ENCODE data around the gene KDR.

DNA sequence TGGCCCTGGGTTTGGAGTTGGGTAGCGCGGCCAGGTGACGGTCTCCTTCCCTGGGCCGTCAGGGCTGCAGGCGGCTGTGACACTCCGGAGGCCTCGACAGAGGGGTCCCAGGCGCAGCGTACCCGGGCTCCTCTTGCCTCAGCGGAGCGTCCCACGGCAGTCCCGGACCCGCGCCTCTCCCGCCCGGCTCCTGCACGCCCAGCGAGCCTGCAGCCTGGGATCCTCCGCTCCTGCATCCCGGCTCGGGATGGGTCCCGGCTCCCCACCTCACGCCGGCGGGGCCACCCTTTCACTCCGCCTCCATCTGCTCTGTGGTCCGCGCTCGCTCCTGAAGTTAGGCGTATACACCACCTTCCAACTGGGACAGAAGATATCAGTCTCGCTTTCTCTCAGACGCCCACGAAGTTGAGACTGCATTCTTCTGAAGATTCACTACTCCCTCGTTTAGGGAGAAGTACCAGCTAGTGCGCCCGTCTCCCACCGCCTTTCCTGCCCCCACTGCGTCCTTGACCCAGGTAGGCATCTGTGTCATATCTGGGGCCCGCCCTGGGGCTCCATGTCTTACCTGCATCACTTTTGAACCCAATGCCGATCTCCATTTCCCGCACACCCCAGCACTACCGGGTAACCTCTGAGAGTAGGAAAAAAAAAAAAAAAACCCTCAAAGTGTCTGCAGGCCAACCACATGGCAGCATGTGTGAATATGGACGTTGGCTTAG lies 32.3 kb upstream of the KDR start:
- TF ChIP-seq, protein P1, sequence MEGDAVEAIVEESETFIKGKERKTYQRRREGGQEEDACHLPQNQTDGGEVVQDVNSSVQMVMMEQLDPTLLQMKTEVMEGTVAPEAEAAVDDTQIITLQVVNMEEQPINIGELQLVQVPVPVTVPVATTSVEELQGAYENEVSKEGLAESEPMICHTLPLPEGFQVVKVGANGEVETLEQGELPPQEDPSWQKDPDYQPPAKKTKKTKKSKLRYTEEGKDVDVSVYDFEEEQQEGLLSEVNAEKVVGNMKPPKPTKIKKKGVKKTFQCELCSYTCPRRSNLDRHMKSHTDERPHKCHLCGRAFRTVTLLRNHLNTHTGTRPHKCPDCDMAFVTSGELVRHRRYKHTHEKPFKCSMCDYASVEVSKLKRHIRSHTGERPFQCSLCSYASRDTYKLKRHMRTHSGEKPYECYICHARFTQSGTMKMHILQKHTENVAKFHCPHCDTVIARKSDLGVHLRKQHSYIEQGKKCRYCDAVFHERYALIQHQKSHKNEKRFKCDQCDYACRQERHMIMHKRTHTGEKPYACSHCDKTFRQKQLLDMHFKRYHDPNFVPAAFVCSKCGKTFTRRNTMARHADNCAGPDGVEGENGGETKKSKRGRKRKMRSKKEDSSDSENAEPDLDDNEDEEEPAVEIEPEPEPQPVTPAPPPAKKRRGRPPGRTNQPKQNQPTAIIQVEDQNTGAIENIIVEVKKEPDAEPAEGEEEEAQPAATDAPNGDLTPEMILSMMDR (IDR thresholded peaks at IDR 0.05; ENCODE audit: insufficient read depth, low read length, poor library complexity, severe bottlenecking) = no peak
- no peak for TF ChIP-seq EZH2phosphoT487 (conservative IDR thresholded peaks at IDR 0.05; ENCODE audit: low read length)

All from SU-DHL-6 (cell line).